IMR-90 (cell line): Measurements from ENCODE around the gene IFI35. TPM values are rescaled to one million over a fixed set of nuclear protein-coding genes. Genes with fewer than 3 reads are reported as not detected.
"Not testable (repeated sequence)": the region's sequence is repeated elsewhere in the genome, so short reads cannot be mapped to it uniquely, and the experiment has no call there.

Experiments
- ATAC-seq: fragments of 200-7000 bp; cut with Tn5 transposase; 2 replicates; pipeline ENCODE4 v1.9.1; 2020; ENCODE audit warnings: low read depth, mild to moderate bottlenecking, moderate library complexity
- BruUV-seq: library from RNA; stranded (reverse); fragments of 400-500 nt; replicated peaks from 2 replicates; lab custom pipeline; 2021; lab: Mats Ljungman, UMichigan
- CTCF ChIA-PET: fragments of 300-600 bp; formaldehyde crosslinking; extraction: SDS; loops from one replicate; lab custom pipeline; 2021; ENCODE audit warnings: antibody characterized with exemption; lab: Yijun Ruan, JAX
- POLR2A ChIA-PET: fragments of 300-600 bp; sonication (Branson Sonifier 250); formaldehyde crosslinking; loops from one replicate; lab custom pipeline; 2022; ENCODE audit warnings: antibody characterized with exemption; ENCODE audit not compliant: unreplicated experiment; lab: Charles Lee
- DNase-seq: peaks from one replicate; pipeline ENCODE4 v3.0.0; 2013
- H2AFZ ChIP-seq: replicated peaks from 2 replicates; pipeline ENCODE3; 2013; ENCODE audit warnings: low read length, mild to moderate bottlenecking; ENCODE audit not compliant: poor library complexity
- H2AK5ac ChIP-seq: 2 replicates; pipeline ENCODE4 v1.6.1; 2013; ENCODE audit warnings: low read depth, low read length, inconsistent platforms
- H2AK9ac ChIP-seq: replicated peaks from 2 replicates; pipeline ENCODE3; 2013; ENCODE audit warnings: mild to moderate bottlenecking, low read depth, low read length, moderate library complexity; ENCODE audit not compliant: poor library complexity
- H2BK120ac ChIP-seq: 2 replicates; pipeline ENCODE4 v1.6.1; 2013; ENCODE audit warnings: low read depth, low read length, inconsistent platforms
- H2BK15ac ChIP-seq: 3 replicates; pipeline ENCODE4 v1.6.1; 2013; ENCODE audit warnings: low read depth, low read length, inconsistent platforms
- H2BK20ac ChIP-seq: 2 replicates; pipeline ENCODE4 v1.6.1; 2013; ENCODE audit warnings: low read depth, mild to moderate bottlenecking, inconsistent platforms, low read length, moderate library complexity
- H2BK5ac ChIP-seq: 2 replicates; pipeline ENCODE4 v1.6.1; 2013; ENCODE audit warnings: mild to moderate bottlenecking, low read depth, low read length, inconsistent platforms; ENCODE audit not compliant: poor library complexity, severe bottlenecking
- H3K14ac ChIP-seq: replicated peaks from 2 replicates; pipeline ENCODE4 v1.6.1; 2013; ENCODE audit warnings: low read depth, low read length, inconsistent platforms
- H3K18ac ChIP-seq: 2 replicates; pipeline ENCODE4 v1.6.1; 2013; ENCODE audit warnings: low read depth, low read length, control low read depth
- H3K23ac ChIP-seq: 2 replicates; pipeline ENCODE4 v1.6.1; 2013; ENCODE audit warnings: low read depth, low read length, inconsistent platforms
- H3K27ac ChIP-seq: 2 replicates; pipeline ENCODE4 v1.5.1; 2013; ENCODE audit warnings: mild to moderate bottlenecking, control low read depth, low read length; ENCODE audit not compliant: insufficient read depth
- H3K27me3 ChIP-seq: 2 replicates; pipeline ENCODE4 v1.6.1; 2013; ENCODE audit warnings: low read length; ENCODE audit not compliant: control insufficient read depth, insufficient read depth
- H3K36me3 ChIP-seq: 2 replicates; pipeline ENCODE4 v1.6.1; 2013; ENCODE audit warnings: low read length, mixed read lengths; ENCODE audit not compliant: control insufficient read depth, insufficient read depth
- H3K4ac ChIP-seq: 2 replicates; pipeline ENCODE4 v1.6.1; 2013; ENCODE audit warnings: low read depth, low read length, inconsistent platforms
- H3K4me1 ChIP-seq: 2 replicates; pipeline ENCODE4 v1.6.1; 2013; ENCODE audit warnings: low read length, mixed read lengths; ENCODE audit not compliant: control insufficient read depth, insufficient read depth
- H3K4me2 ChIP-seq: 2 replicates; pipeline ENCODE4 v1.6.1; 2013; ENCODE audit warnings: low read depth, mild to moderate bottlenecking, control low read depth, low read length, moderate library complexity
- H3K4me3 ChIP-seq: 2 replicates; pipeline ENCODE4 v1.5.1; 2013; ENCODE audit warnings: low read depth, mild to moderate bottlenecking, control low read depth, low read length, moderate library complexity; ENCODE audit not compliant: insufficient read depth
- H3K56ac ChIP-seq: 2 replicates; pipeline ENCODE4 v1.6.1; 2013; ENCODE audit warnings: low read length, inconsistent platforms; ENCODE audit not compliant: insufficient read depth; ENCODE audit errors: extremely low read depth
- H3K79me1 ChIP-seq, 2 experiments: 2 replicates each; pipeline ENCODE4 v1.6.1; 2013; ENCODE audit warnings: low read length in 2 of 2, inconsistent platforms in 1 of 2, low read depth in 1 of 2
- H3K9ac ChIP-seq: 2 replicates; pipeline ENCODE4 v1.6.1; 2013; ENCODE audit warnings: low read depth, low read length, control low read depth
- H3K9me1 ChIP-seq: 2 replicates; pipeline ENCODE4 v1.6.1; 2013; ENCODE audit warnings: low read length, inconsistent platforms; ENCODE audit not compliant: insufficient read depth
- H3K9me3 ChIP-seq: 2 replicates; pipeline ENCODE4 v1.6.1; 2013; ENCODE audit warnings: low read length; ENCODE audit not compliant: control insufficient read depth, insufficient read depth
- H4K20me1 ChIP-seq: 2 replicates; pipeline ENCODE4 v1.6.1; 2013; ENCODE audit warnings: low read length, inconsistent platforms; ENCODE audit not compliant: insufficient read depth
- H4K5ac ChIP-seq: 2 replicates; pipeline ENCODE4 v1.6.1; 2013; ENCODE audit warnings: mild to moderate bottlenecking, low read depth, low read length, control low read depth
- H4K8ac ChIP-seq, 2 experiments: 2 replicates each; pipeline ENCODE4 v1.6.1; 2013; ENCODE audit warnings: low read depth in 2 of 2, low read length in 2 of 2, control low read depth in 1 of 2, inconsistent platforms in 1 of 2
- H4K91ac ChIP-seq: 2 replicates; pipeline ENCODE4 v1.6.1; 2013; ENCODE audit warnings: low read depth, low read length, inconsistent platforms; ENCODE audit not compliant: insufficient read depth
- CTCF ChIP-seq: conservative IDR thresholded peaks from 2 replicates; pipeline ENCODE4 v1.5.1; 2012; ENCODE audit warnings: mild to moderate bottlenecking, low read depth, low read length, improper control_type of control experiment
- MAFK ChIP-seq: IDR thresholded peaks from 2 replicates; pipeline ENCODE4 v1.6.1; 2012; ENCODE audit warnings: low read depth, low read length, improper control_type of control experiment
- RCOR1 ChIP-seq: IDR thresholded peaks from 2 replicates; pipeline ENCODE4 v1.6.1; 2012; ENCODE audit warnings: mild to moderate bottlenecking, low read length, improper control_type of control experiment; ENCODE audit not compliant: insufficient replicate concordance
- SMC3 ChIP-seq: fragments of 150-350 bp; IDR thresholded peaks from 2 replicates; pipeline ENCODE4 v1.6.1; 2016; ENCODE audit warnings: low read depth, mild to moderate bottlenecking, antibody characterized with exemption, low read length, moderate library complexity
- WGBS, 2 experiments: methylation state at CpG; one replicate each; pipeline versions ENCODE4 v1.1.5 to v1.1.7; 2013; ENCODE audit warnings: missing lambda C conversion rate in 2 of 2; ENCODE audit not compliant: insufficient read length in 1 of 2; ENCODE audit errors: extremely low coverage in 2 of 2; 5-methylcytosine and 5-hydroxymethylcytosine counted together
- dilution Hi-C: fragments of 300-500 bp; cut with HindIII; formaldehyde crosslinking; loops from one replicate; pipeline ENCODE4 v1.14.3; 2018; ENCODE audit warnings: low sequenced_read_pairs; ENCODE audit not compliant: unreplicated experiment
- in situ Hi-C: fragments of 300-500 bp; cut with MboI; formaldehyde crosslinking; loops from 3 replicates; pipeline ENCODE4 v1.14.3; 2019; ENCODE audit warnings: low sequenced_read_pairs, inconsistent platforms, mixed read lengths
- intact Hi-C: fragments of 100-400 bp; cut with micrococcal nuclease; formaldehyde crosslinking; loops from 2 replicates; pipeline ENCODE4 v1.10.0; 2022
- polyA plus RNA-seq, 3 experiments: library from polyadenylated mRNA; depleted of rRNA; stranded (reverse); fragments of >200 nt; gene quantifications; 2 replicates each; pipeline ENCODE4 v1.2.3, GENCODE V29; 2012; ENCODE audit warnings: low replicate concordance in 1 of 3
- total RNA-seq: library from RNA; depleted of rRNA; stranded (reverse); fragments of >200 nt; gene quantifications from 2 replicates; pipeline ENCODE4 v1.2.3, GENCODE V29; 2012
- TF ChIP-seq, protein P1 (sequence below): fragments of 150-350 bp; IDR thresholded peaks from 2 replicates; pipeline ENCODE4 v1.6.1; 2017; ENCODE audit warnings: mild to moderate bottlenecking, antibody characterized with exemption, low read length, low read depth

IFI35 gene
- total and polyA plus RNA-seq, 2 of the 4 experiments (the other 2 are of a cell fraction) = 15.8 to 17.0 TPM

DNA sequence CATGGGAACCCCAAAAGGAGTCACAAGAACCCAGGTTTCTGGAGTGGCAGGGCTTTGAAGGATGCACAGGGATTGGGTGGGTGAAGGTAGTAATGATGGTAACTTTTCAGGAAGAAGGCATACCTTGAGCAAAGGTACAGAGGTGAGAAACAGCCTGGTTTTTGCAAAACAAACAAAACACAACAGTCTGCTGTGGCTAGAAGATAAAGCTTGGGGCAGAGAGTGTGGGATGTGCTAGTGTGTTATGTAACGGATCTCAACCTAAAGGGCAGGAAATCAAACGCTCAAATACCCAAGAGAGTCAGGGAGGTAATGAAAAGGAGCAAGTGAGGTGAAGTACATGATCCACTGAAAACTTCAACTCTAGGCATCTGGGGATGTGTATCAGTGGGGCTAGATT is 31.3 kb upstream of the IFI35 start:
- Histone ChIP-seq H3K4me3 (no peak overlapping the region), H2BK5ac (no peak overlapping the region), H2AK9ac (no peak overlapping the region), H2BK120ac (no peak overlapping the region), H3K79me1 (peaks cover 0 to 12% of the 10 kb centered on the region in 2 experiments; a peak in 2 of 4 replicates), H3K9me1 (peaks cover 10% of the 10 kb centered on the region), H3K4ac (no peak overlapping the region), H3K23ac (no peak overlapping the region), H3K27ac (no peak overlapping the region), H2BK20ac (no peak overlapping the region), H2AK5ac (no peak overlapping the region), H3K9ac (no peak overlapping the region), H4K91ac (no peak overlapping the region), H3K27me3 (no peaks in the 10 kb centered on the region), H3K56ac (no peak overlapping the region), H3K14ac (no peak overlapping the region), H4K20me1 (no peaks in the 10 kb centered on the region), H3K9me3 (no peaks in the 10 kb centered on the region), H3K4me1 (peaks cover 6% of the 10 kb centered on the region), H3K4me2 (no peak overlapping the region), H4K5ac (no peak overlapping the region), H4K8ac (no peak overlapping the region), H2AFZ (no peak overlapping the region), H3K18ac (no peak overlapping the region), H2BK15ac (no peak overlapping the region), H3K36me3 (no peaks in the 10 kb centered on the region)
- dilution Hi-C loops (no loop called here), intact Hi-C loops (no loop called here), in situ Hi-C loops (loop anchor here (25.0 kb wide), 1 partner anchor 387 kb away; no protein-coding TSS in a partner anchor)
- WGBS, 2 experiments = no CpG with 5 or more reads among the region's 2 CpGs
- TF ChIP-seq CTCF = no peak
- TF ChIP-seq RCOR1 = no peak
- TF ChIP-seq, protein P1, sequence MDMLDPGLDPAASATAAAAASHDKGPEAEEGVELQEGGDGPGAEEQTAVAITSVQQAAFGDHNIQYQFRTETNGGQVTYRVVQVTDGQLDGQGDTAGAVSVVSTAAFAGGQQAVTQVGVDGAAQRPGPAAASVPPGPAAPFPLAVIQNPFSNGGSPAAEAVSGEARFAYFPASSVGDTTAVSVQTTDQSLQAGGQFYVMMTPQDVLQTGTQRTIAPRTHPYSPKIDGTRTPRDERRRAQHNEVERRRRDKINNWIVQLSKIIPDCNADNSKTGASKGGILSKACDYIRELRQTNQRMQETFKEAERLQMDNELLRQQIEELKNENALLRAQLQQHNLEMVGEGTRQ = no peak
- no peak for TF ChIP-seq SMC3
- no peak for TF ChIP-seq MAFK
- ATAC-seq = no peak
- no TSS peak for BruUV-seq
- ChIA-PET POLR2A (no interaction called here), CTCF (no interaction called here)
- DNase-seq = no peak

DNA sequence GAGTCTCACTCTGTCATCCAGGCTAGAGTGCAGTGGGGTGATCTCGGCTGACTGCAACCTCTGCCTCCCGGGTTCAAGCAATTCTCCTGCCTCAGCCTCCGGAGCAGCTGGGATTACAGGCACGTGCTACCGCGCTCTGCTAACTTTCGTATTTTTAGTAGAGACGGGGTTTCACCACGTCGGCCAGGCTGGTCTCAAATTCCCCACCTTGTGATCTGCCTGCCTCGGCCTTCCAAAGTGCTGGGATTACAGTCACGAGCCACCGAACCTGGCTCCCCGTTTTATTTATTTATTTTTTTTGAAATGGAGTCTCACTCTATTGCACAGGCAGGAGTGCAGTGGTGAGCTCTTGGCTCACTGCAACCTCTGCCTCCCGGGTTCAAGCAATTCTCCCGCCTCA is 30.9 kb upstream of the IFI35 start:
- H3K4me2 ChIP-seq, H4K8ac ChIP-seq, DNase-seq, H2AK9ac ChIP-seq, H2AFZ ChIP-seq, H2BK15ac ChIP-seq, ATAC-seq, H3K27ac ChIP-seq, H4K91ac ChIP-seq, H3K9me3 ChIP-seq, BruUV-seq, H4K20me1 ChIP-seq, H3K4me3 ChIP-seq, H3K36me3 ChIP-seq, H3K9ac ChIP-seq, H2BK20ac ChIP-seq, H2BK120ac ChIP-seq, H3K14ac ChIP-seq, H3K23ac ChIP-seq, POLR2A ChIA-PET, H2AK5ac ChIP-seq, H4K5ac ChIP-seq, H3K18ac ChIP-seq, dilution Hi-C loops, H3K56ac ChIP-seq, H3K4ac ChIP-seq, intact Hi-C loops, H3K27me3 ChIP-seq, H2BK5ac ChIP-seq, H3K4me1 ChIP-seq: not testable (repeated sequence)
- H3K9me1 ChIP-seq = peaks cover 10% of the 10 kb centered on the region
- CTCF ChIA-PET = interaction anchor here (0.7 kb wide), 1 partner anchor 38 kb away, joined by 3 read pairs; no protein-coding TSS in a partner anchor
- WGBS, 2 experiments = 87% methylated on average over 3 of the region's 16 CpGs; no CpG with 5 or more reads in 1 of the 2 experiments
- in situ Hi-C loops = loop anchor here (25.0 kb wide), 1 partner anchor 387 kb away; no protein-coding TSS in a partner anchor
- peaks cover 0 to 13% of the 10 kb centered on the region in 2 experiments; a peak in 2 of 4 replicates for H3K79me1 ChIP-seq
